Measurements from ENCODE around the gene CDK9. TPM values are rescaled to one million over a fixed set of nuclear protein-coding genes. Genes with fewer than 3 reads are reported as not detected.
A peak's percentile ranks its signal among the peaks of the same experiment; 100 is the strongest.
"Not testable (repeated sequence)": the region's sequence is repeated elsewhere in the genome, so short reads cannot be mapped to it uniquely, and the experiment has no call there.

CDK9 gene
- total RNA-seq, 2 donors from 2014 or later = 104 to 111 TPM

DNA sequence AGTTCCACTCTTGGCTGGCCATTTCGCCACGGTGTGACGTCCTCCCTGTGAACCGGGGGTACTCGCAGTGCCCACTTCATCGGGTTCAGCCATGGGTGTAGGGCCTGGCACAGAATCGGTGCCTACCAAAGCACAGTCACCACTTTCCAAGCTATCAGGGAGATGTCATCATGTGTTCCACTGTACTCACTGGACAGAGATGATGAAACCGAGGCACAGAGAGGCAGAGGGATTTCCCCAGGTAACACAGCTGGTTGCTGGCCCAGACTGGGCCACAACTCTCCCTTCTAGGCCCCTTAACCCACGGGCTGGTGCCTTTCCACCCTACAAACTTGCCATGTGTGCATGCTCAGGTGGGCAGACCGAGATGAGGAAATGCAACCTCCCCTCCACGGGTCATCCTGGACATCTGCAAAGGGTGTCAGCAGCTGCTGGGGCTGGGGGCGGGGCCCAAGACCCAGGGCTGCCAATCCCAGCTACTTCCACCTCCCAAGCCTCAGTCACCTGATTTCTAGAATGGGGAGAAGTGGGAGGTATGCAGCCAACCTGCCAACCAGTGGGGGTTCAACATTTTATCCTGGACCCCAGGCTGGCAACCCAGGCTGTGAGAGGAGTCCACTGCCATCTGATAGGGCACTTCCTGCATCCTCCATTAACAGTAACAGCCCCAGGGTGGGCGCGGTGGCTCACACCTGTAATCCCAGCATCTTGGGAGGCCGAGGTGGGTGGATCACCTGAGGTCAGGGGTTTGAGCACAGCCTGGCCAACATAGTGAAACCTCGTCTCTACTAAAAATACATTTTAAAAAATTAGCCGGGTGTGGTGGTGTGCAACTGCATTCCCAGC is 6.5 kb upstream of the CDK9 start:
- H3K27ac ChIP-seq = peak overlapping the region in 1 of 2 donors; percentile 20
- no peak for DNase-seq (ENCODE audit: low spot score)
- no peaks in the 10 kb centered on the region for H3K36me3 ChIP-seq
- no peak for ATAC-seq (ENCODE audit: insufficient number of reproducible peaks, low FRiP score, low read depth)
- TF ChIP-seq CTCF (IDR thresholded peaks at IDR 0.05) = no peak
- no peaks in the 10 kb centered on the region for H3K4me1 ChIP-seq (ENCODE audit: control insufficient read depth in 1 of 2, low read depth in 2 of 2)
- no peaks in the 10 kb centered on the region for H3K27me3 ChIP-seq (replicated peaks; ENCODE audit: insufficient read depth)
- H3K4me3 ChIP-seq = no peak overlapping the region
- H3K9me3 ChIP-seq = no peaks in the 10 kb centered on the region

DNA sequence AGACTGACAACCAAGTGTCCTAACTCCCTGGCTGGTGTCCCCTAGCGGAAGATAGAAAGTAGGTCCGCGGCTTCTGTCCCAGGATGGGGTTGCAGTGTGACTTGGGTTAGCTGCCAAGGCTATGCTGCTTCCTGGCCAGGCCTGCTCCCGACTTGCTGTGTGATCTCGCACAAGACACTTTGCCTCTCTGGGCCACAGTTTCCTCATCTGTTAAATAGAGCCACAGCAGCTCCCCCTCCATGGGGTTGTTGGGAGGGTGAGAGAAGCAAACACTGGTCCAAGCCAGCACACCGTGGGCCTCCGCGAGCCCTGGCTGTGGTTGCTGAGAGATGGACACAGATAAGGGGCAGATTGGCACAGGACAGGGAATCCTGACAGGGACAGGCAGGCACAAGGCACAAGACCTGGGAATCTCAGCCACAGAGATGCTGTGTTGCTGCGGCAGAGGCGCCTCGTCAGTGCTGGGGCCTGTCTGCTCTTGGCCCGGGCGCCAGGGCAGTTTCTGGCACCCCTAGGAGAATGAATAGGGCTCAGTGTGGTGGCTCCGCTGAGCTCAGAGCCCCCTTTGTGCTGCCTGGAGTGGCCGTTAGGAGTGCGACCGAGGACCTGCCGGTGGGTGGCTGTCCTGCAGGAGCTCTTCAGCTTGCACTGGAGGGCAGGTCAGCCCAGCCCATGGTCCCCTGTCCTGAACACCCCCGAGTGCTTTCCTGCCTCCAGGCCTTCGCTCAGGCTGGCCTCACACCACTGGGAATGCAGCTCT is 5.5 kb upstream of the CDK9 start:
- H3K36me3 ChIP-seq = no peaks in the 10 kb centered on the region
- H3K27me3 ChIP-seq (replicated peaks; ENCODE audit: insufficient read depth) = no peaks in the 10 kb centered on the region
- ATAC-seq (ENCODE audit: insufficient number of reproducible peaks, low FRiP score, low read depth) = no peak
- TF ChIP-seq CTCF (IDR thresholded peaks at IDR 0.05) = no peak
- H3K27ac ChIP-seq = no peak overlapping the region
- no peaks in the 10 kb centered on the region for H3K9me3 ChIP-seq
- peaks cover 0 to 4% of the 10 kb centered on the region in 2 donors for H3K4me1 ChIP-seq (ENCODE audit: control insufficient read depth in 1 of 2, low read depth in 2 of 2)
- no peak overlapping the region for H3K4me3 ChIP-seq
- no peak for DNase-seq (ENCODE audit: low spot score)

GRCh38 chr9:127780909-127781308 is 4.9 kb upstream of the CDK9 start:
- not testable (repeated sequence) for H3K27ac ChIP-seq; H3K36me3 ChIP-seq; H3K9me3 ChIP-seq; ATAC-seq (ENCODE audit: insufficient number of reproducible peaks, low FRiP score, low read depth); H3K27me3 ChIP-seq (replicated peaks; ENCODE audit: insufficient read depth); H3K4me3 ChIP-seq; DNase-seq (ENCODE audit: low spot score); H3K4me1 ChIP-seq (ENCODE audit: control insufficient read depth in 1 of 2, low read depth in 2 of 2)

GRCh38 chr9:127781806-127782205 is 4.0 kb upstream of the CDK9 start:
- Histone ChIP-seq H3K36me3 (no peaks in the 10 kb centered on the region), H3K4me3 (no peak overlapping the region), H3K4me1 (ENCODE audit: control insufficient read depth in 1 of 2, low read depth in 2 of 2) (peaks cover 0 to 9% of the 10 kb centered on the region in 2 donors)

More at GRCh38 chr9:127781806-127782205, 4.0 kb upstream of the CDK9 start:
- Histone ChIP-seq H3K27me3 (replicated peaks; ENCODE audit: insufficient read depth) (no peaks in the 10 kb centered on the region), H3K27ac (no peak overlapping the region), H3K9me3 (no peaks in the 10 kb centered on the region)
- no peak for DNase-seq (ENCODE audit: low spot score)
- no peak for TF ChIP-seq CTCF (IDR thresholded peaks at IDR 0.05)
- no peak for ATAC-seq (ENCODE audit: insufficient number of reproducible peaks, low FRiP score, low read depth)
